ENCODE data around the gene KLHDC8A. TPM values are rescaled to one million over a fixed set of nuclear protein-coding genes. Genes with fewer than 3 reads are reported as not detected.

KLHDC8A gene
- total and polyA plus RNA-seq, 2 of the 13 experiments (the other 11 are each of a cell fraction or from before 2014, with no cell fraction given) = not detected

DNA sequence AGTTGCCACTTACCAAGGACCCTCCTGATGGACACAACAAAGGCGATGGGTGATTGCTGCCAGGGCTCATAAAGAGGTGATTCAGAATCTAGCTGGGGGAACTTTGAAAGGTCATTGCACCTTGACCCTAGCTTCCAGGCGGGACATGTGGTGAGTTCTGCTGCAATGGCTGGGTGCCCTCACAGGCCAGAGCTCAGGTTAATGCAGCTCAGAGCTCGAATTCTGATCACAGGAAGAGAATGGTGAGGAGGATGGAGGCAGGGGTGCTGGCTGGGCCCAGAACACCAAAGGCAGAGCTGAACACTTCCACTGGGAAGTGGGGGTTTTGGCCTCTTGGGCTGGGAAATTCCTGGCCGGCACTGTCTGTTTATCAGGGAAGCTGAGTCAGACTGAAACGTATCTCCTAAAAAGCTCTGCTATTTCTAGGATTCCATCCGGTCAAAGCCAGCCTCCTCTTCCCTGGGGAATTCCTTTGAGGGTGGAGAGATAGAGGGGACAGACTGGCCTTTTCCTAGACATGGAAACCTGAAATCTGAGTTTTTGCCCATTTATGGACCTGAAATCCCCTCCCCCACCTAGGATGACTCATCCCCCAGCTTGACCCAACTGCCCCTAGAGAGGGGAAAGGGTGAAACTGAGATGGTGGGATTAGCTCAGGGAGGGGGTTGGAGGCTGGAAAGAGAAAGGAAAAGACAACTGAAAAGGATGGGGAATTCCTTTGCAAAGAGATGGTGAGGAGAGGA, 62.4 kb downstream of the KLHDC8A start (continued):
- TF ChIP-seq NCOR1 (IDR thresholded peaks at IDR 0.05; ENCODE audit: borderline replicate concordance, low read length) (peak; percentile 71; the same call in 1 of the 2 replicates), SNRNP70 (IDR thresholded peaks at IDR 0.05; ENCODE audit: low read depth, low read length) (no peak), REL (CRISPR knock-in tag; conservative IDR thresholded peaks at IDR 0.05) (no peak), EEA1 (CRISPR knock-in tag; IDR thresholded peaks at IDR 0.05; ENCODE audit: borderline replicate concordance) (no peak), ZNF253 (CRISPR knock-in tag; IDR thresholded peaks at IDR 0.05; ENCODE audit: borderline replicate concordance) (no peak), SSRP1 (CRISPR knock-in tag; IDR thresholded peaks at IDR 0.05) (no peak), ZNF335 (CRISPR knock-in tag; IDR thresholded peaks at IDR 0.05) (no peak), GFI1 (CRISPR knock-in tag; IDR thresholded peaks at IDR 0.05; ENCODE audit: borderline replicate concordance) (peak; percentile 9; the same call in 1 of the 2 replicates), ZNF841 (CRISPR knock-in tag; IDR thresholded peaks at IDR 0.05; ENCODE audit: borderline replicate concordance) (no peak), ZNF121 (CRISPR knock-in tag; IDR thresholded peaks at IDR 0.05) (no peak), NFKBIZ (CRISPR knock-in tag; IDR thresholded peaks at IDR 0.05) (no peak), XRCC5 (optimal IDR thresholded peaks at IDR 0.05; ENCODE audit: low read length) (peak; percentile 43), ZFP36L1 (CRISPR knock-in tag; IDR thresholded peaks at IDR 0.05) (no peak), ARID2 (CRISPR knock-in tag; IDR thresholded peaks at IDR 0.05; ENCODE audit: borderline replicate concordance) (no peak), ZIK1 (CRISPR knock-in tag; IDR thresholded peaks at IDR 0.05; ENCODE audit: borderline replicate concordance, low read depth) (no peak)
- TF ChIP-seq, protein P1, sequence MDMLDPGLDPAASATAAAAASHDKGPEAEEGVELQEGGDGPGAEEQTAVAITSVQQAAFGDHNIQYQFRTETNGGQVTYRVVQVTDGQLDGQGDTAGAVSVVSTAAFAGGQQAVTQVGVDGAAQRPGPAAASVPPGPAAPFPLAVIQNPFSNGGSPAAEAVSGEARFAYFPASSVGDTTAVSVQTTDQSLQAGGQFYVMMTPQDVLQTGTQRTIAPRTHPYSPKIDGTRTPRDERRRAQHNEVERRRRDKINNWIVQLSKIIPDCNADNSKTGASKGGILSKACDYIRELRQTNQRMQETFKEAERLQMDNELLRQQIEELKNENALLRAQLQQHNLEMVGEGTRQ (IDR thresholded peaks at IDR 0.05; ENCODE audit: low read depth, low read length) = no peak
- TF ChIP-seq, protein P1 (CRISPR knock-in tag; IDR thresholded peaks at IDR 0.05; ENCODE audit: borderline replicate concordance) = peak; percentile 82; the same call in 1 of the 2 replicates
- TF ChIP-seq, protein P2, sequence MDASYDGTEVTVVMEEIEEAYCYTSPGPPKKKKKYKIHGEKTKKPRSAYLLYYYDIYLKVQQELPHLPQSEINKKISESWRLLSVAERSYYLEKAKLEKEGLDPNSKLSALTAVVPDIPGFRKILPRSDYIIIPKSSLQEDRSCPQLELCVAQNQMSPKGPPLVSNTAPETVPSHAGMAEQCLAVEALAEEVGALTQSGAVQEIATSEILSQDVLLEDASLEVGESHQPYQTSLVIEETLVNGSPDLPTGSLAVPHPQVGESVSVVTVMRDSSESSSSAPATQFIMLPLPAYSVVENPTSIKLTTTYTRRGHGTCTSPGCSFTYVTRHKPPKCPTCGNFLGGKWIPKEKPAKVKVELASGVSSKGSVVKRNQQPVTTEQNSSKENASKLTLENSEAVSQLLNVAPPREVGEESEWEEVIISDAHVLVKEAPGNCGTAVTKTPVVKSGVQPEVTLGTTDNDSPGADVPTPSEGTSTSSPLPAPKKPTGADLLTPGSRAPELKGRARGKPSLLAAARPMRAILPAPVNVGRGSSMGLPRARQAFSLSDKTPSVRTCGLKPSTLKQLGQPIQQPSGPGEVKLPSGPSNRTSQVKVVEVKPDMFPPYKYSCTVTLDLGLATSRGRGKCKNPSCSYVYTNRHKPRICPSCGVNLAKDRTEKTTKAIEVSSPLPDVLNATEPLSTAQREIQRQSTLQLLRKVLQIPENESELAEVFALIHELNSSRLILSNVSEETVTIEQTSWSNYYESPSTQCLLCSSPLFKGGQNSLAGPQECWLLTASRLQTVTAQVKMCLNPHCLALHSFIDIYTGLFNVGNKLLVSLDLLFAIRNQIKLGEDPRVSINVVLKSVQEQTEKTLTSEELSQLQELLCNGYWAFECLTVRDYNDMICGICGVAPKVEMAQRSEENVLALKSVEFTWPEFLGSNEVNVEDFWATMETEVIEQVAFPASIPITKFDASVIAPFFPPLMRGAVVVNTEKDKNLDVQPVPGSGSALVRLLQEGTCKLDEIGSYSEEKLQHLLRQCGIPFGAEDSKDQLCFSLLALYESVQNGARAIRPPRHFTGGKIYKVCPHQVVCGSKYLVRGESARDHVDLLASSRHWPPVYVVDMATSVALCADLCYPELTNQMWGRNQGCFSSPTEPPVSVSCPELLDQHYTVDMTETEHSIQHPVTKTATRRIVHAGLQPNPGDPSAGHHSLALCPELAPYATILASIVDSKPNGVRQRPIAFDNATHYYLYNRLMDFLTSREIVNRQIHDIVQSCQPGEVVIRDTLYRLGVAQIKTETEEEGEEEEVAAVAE (CRISPR knock-in tag; IDR thresholded peaks at IDR 0.05; ENCODE audit: borderline replicate concordance) = no peak
- TF ChIP-seq, protein P3, sequence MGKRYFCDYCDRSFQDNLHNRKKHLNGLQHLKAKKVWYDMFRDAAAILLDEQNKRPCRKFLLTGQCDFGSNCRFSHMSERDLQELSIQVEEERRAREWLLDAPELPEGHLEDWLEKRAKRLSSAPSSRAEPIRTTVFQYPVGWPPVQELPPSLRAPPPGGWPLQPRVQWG (CRISPR knock-in tag; IDR thresholded peaks at IDR 0.05; ENCODE audit: borderline replicate concordance, low read depth) = no peak
- TF ChIP-seq, protein P4, sequence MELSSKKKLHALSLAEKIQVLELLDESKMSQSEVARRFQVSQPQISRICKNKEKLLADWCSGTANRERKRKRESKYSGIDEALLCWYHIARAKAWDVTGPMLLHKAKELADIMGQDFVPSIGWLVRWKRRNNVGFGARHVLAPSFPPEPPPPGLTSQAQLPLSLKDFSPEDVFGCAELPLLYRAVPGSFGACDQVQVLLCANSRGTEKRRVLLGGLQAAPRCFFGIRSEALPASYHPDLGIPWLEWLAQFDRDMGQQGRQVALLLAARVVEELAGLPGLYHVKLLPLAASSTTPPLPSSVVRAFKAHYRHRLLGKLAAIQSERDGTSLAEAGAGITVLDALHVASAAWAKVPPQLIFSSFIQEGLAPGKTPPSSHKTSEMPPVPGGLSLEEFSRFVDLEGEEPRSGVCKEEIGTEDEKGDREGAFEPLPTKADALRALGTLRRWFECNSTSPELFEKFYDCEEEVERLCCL (CRISPR knock-in tag; IDR thresholded peaks at IDR 0.05; ENCODE audit: borderline replicate concordance) = no peak

Data from HepG2 (cell line).